ENCODE measurements around the gene CLEC16A. TPM values are rescaled to one million over a fixed set of nuclear protein-coding genes. Genes with fewer than 3 reads are reported as not detected.

The CLEC16A gene
- 10 to 100 TPM; 24.2 to 26.8 (median 24.9) TPM for polyA plus RNA-seq (ENCODE audit: insufficient read length in 3 of 3)
- long read RNA-seq, donor 1 = 0 reads
- long read RNA-seq, donor 2 = 0 reads
- long read RNA-seq, donor 3 = 0 reads
- long read RNA-seq, donor 4 = 0 reads
- long read RNA-seq, donor 5 = 0 reads
- long read RNA-seq, donor 6, partial matches to known transcripts = 0 of 1 reads
- long read RNA-seq, donor 6, other reads (novel, unspliced or antisense) = 0 of 1 reads
- long read RNA-seq, donor 7 = 0 reads
- long read RNA-seq, donor 8 = 0 reads
- long read RNA-seq, donor 9 = 0 reads
- long read RNA-seq, donor 10 = 0 reads
- long read RNA-seq, donor 11 = 0 reads
- long read RNA-seq, donor 12 = 0 reads
- long read RNA-seq, donor 13 = 0 reads
- long read RNA-seq, donor 14 = 0 reads
- long read RNA-seq, donor 15 = 0 reads
- long read RNA-seq, donor 16 = 0 reads

GRCh38 chr16:10944249-10945064, at the start of gene CLEC16A:
TSS of gene CLEC16A (plus strand) at chr16:10944564. CDS start at chr16:10944718, 154 bp downstream.
- DNase-seq (ENCODE audit: extremely low read depth in 1 of 11, low read depth in 9 of 11, low spot score in 4 of 11) = peak; percentile 78 to 95 (median 92)

GRCh38 chr16:10895053-10895946, 49.1 kb upstream of the CLEC16A start:
- peak in 8 of 11 donors; percentile 59 to 75 (median 63) for DNase-seq (ENCODE audit: extremely low read depth in 1 of 11, low read depth in 9 of 11, low spot score in 4 of 11)

GRCh38 chr16:10896165-10896564, 48.2 kb upstream of the CLEC16A start:
- no peak for DNase-seq (ENCODE audit: extremely low read depth in 1 of 11, low read depth in 9 of 11, low spot score in 4 of 11)

- no peak for DNase-seq (ENCODE audit: extremely low read depth in 1 of 11, low read depth in 9 of 11, low spot score in 4 of 11)
Measured at GRCh38 chr16:10896723-10897122, 47.6 kb upstream of the CLEC16A start.

- DNase-seq (ENCODE audit: extremely low read depth in 1 of 11, low read depth in 9 of 11, low spot score in 4 of 11) = no peak
Measured at GRCh38 chr16:10897134-10897533, 47.2 kb upstream of the CLEC16A start.

GRCh38 chr16:10902999-10903398, 41.4 kb upstream of the CLEC16A start:
- DNase-seq (ENCODE audit: extremely low read depth in 1 of 11, low read depth in 9 of 11, low spot score in 4 of 11) = no peak

- no peak for DNase-seq (ENCODE audit: extremely low read depth in 1 of 11, low read depth in 9 of 11, low spot score in 4 of 11)
Measured at GRCh38 chr16:10906482-10906881, 37.9 kb upstream of the CLEC16A start.

- DNase-seq (ENCODE audit: extremely low read depth in 1 of 11, low read depth in 9 of 11, low spot score in 4 of 11) = no peak
Measured at GRCh38 chr16:10906914-10907756, 37.2 kb upstream of the CLEC16A start.

- DNase-seq (ENCODE audit: extremely low read depth in 1 of 11, low read depth in 9 of 11, low spot score in 4 of 11) = no peak
Measured at GRCh38 chr16:10907757-10908045, 36.7 kb upstream of the CLEC16A start.

GRCh38 chr16:10911267-10911666, 33.1 kb upstream of the CLEC16A start:
- no peak for DNase-seq (ENCODE audit: extremely low read depth in 1 of 11, low read depth in 9 of 11, low spot score in 4 of 11)

- DNase-seq (ENCODE audit: extremely low read depth in 1 of 11, low read depth in 9 of 11, low spot score in 4 of 11) = no peak
Measured at GRCh38 chr16:10916534-10916933, 27.8 kb upstream of the CLEC16A start.

GRCh38 chr16:10918294-10919002, 25.9 kb upstream of the CLEC16A start:
- DNase-seq (ENCODE audit: extremely low read depth in 1 of 11, low read depth in 9 of 11, low spot score in 4 of 11) = peak; percentile 80 to 94 (median 88)

GRCh38 chr16:10919003-10919351, 25.4 kb upstream of the CLEC16A start:
- no peak for DNase-seq (ENCODE audit: extremely low read depth in 1 of 11, low read depth in 9 of 11, low spot score in 4 of 11)

- no peak for DNase-seq (ENCODE audit: extremely low read depth in 1 of 11, low read depth in 9 of 11, low spot score in 4 of 11)
Measured at GRCh38 chr16:10920726-10921427, 23.5 kb upstream of the CLEC16A start.

GRCh38 chr16:10921536-10922327, 22.6 kb upstream of the CLEC16A start:
- no peak for DNase-seq (ENCODE audit: extremely low read depth in 1 of 11, low read depth in 9 of 11, low spot score in 4 of 11)

- DNase-seq (ENCODE audit: extremely low read depth in 1 of 11, low read depth in 9 of 11, low spot score in 4 of 11) = no peak
Measured at GRCh38 chr16:10922328-10923145, 21.8 kb upstream of the CLEC16A start.
